ENCODE results near the gene CCNQ. TPM values are rescaled to one million over a fixed set of nuclear protein-coding genes. Genes with fewer than 3 reads are reported as not detected.

CCNQ gene
- total RNA-seq, 1 donor from 2014 or later: 21.2 TPM

GRCh38 chrX:153637121-153638040 lies 38.4 kb upstream of the CCNQ start:
- FAIRE-seq (no peak), DNase-seq (ENCODE audit: low spot score in 2 of 2) (no peak)

GRCh38 chrX:153636716-153637115 lies 37.8 kb upstream of the CCNQ start:
- FAIRE-seq (no peak), DNase-seq (ENCODE audit: low spot score in 2 of 2) (no peak)

GRCh38 chrX:153635788-153636668 lies 37.1 kb upstream of the CCNQ start:
- DNase-seq (ENCODE audit: low spot score in 2 of 2): no peak
- FAIRE-seq: no peak

- no peak for FAIRE-seq
- DNase-seq (ENCODE audit: low spot score in 2 of 2): no peak
These were observed 36.4 kb upstream of the CCNQ start for GRCh38 chrX:153635388-153635787.

- DNase-seq (ENCODE audit: low spot score in 2 of 2) (no peak), FAIRE-seq (no peak)
These were observed 35.9 kb upstream of the CCNQ start for GRCh38 chrX:153634832-153635231.

- no peak for FAIRE-seq
- DNase-seq (ENCODE audit: low spot score in 2 of 2): no peak
These were observed 35.3 kb upstream of the CCNQ start for GRCh38 chrX:153634236-153634635.

- FAIRE-seq (no peak), DNase-seq (ENCODE audit: low spot score in 2 of 2) (no peak)
These were observed 34.8 kb upstream of the CCNQ start for GRCh38 chrX:153633607-153634180.

- FAIRE-seq (no peak), DNase-seq (ENCODE audit: low spot score in 2 of 2) (no peak)
These were observed 34.1 kb upstream of the CCNQ start for GRCh38 chrX:153633048-153633447.

- FAIRE-seq (no peak), DNase-seq (ENCODE audit: low spot score in 2 of 2) (no peak)
These were observed 33.6 kb upstream of the CCNQ start for GRCh38 chrX:153632595-153632946.

GRCh38 chrX:153631907-153632594 lies 33.1 kb upstream of the CCNQ start:
- no peak for DNase-seq (ENCODE audit: low spot score in 2 of 2)

GRCh38 chrX:153631346-153631745 lies 32.4 kb upstream of the CCNQ start:
- no peak for DNase-seq (ENCODE audit: low spot score in 2 of 2)
- no peak for FAIRE-seq

More at GRCh38 chrX:153631907-153632594, 33.1 kb upstream of the CCNQ start:
- no peak for FAIRE-seq

- DNase-seq (ENCODE audit: low spot score in 2 of 2) (no peak), FAIRE-seq (no peak)
These were observed 29.7 kb upstream of the CCNQ start for GRCh38 chrX:153628665-153629064.

- DNase-seq (ENCODE audit: low spot score in 2 of 2) (no peak), FAIRE-seq (no peak)
These were observed 29.2 kb upstream of the CCNQ start for GRCh38 chrX:153628129-153628528.

- FAIRE-seq (no peak), DNase-seq (ENCODE audit: low spot score in 2 of 2) (no peak)
These were observed 28.8 kb upstream of the CCNQ start for GRCh38 chrX:153627675-153628111.

- DNase-seq (ENCODE audit: low spot score in 2 of 2) (no peak), FAIRE-seq (no peak)
These were observed 28.1 kb upstream of the CCNQ start for GRCh38 chrX:153626863-153627674.

- no peak for DNase-seq (ENCODE audit: low spot score in 2 of 2)
- no peak for FAIRE-seq
These were observed 27.2 kb upstream of the CCNQ start for GRCh38 chrX:153626025-153626633.

- no peak for FAIRE-seq
- no peak for DNase-seq (ENCODE audit: low spot score in 2 of 2)
These were observed 26.5 kb upstream of the CCNQ start for GRCh38 chrX:153625271-153626024.
